Mesenchymal stem cell (in vitro differentiated cells and primary cell): ENCODE measurements around the gene ABCC1.

Source experiments
- DNase-seq: peaks from one replicate; pipeline ENCODE4 v3.0.0-alpha.2; 2013
- H2AFZ ChIP-seq: one replicate; pipeline ENCODE4 v1.6.1; 2013; ENCODE audit warnings: low read depth, mild to moderate bottlenecking, control low read depth, inconsistent platforms, low read length, moderate library complexity
- H2AK5ac ChIP-seq: 2 replicates; pipeline ENCODE4 v1.6.1; 2013; ENCODE audit warnings: low read length, moderate library complexity, mild to moderate bottlenecking, inconsistent platforms; ENCODE audit not compliant: severe bottlenecking
- H2BK120ac ChIP-seq: one replicate; pipeline ENCODE4 v1.6.1; 2013; ENCODE audit warnings: low read depth, mild to moderate bottlenecking, inconsistent platforms, low read length, moderate library complexity
- H2BK12ac ChIP-seq, 2 experiments: one replicate each; pipeline ENCODE4 v1.6.1; 2013; ENCODE audit warnings: inconsistent platforms in 2 of 2, low read length in 2 of 2, mild to moderate bottlenecking in 2 of 2, moderate library complexity in 2 of 2, control low read depth in 1 of 2
- H2BK15ac ChIP-seq: one replicate; pipeline ENCODE4 v1.6.1; 2013; ENCODE audit warnings: mild to moderate bottlenecking, low read depth, inconsistent platforms; ENCODE audit not compliant: poor library complexity, severe bottlenecking
- H2BK5ac ChIP-seq: 2 replicates; pipeline ENCODE4 v1.6.1; 2013; ENCODE audit warnings: low read depth, mild to moderate bottlenecking, low read length, control low read depth, inconsistent platforms; ENCODE audit not compliant: poor library complexity, severe bottlenecking
- H3K14ac ChIP-seq, 2 experiments: one replicate each; pipeline ENCODE4 v1.6.1; 2013; ENCODE audit warnings: inconsistent platforms in 2 of 2, low read length in 2 of 2, control low read depth in 1 of 2, mild to moderate bottlenecking in 1 of 2, moderate library complexity in 1 of 2
- H3K18ac ChIP-seq, 2 experiments: one replicate each; pipeline ENCODE4 v1.6.1; 2013; ENCODE audit warnings: inconsistent platforms in 2 of 2, low read length in 2 of 2, control low read depth in 1 of 2, low read depth in 1 of 2, mild to moderate bottlenecking in 1 of 2
- H3K23ac ChIP-seq, 2 experiments: one replicate each; pipeline ENCODE4 v1.6.1; 2013; ENCODE audit warnings: inconsistent platforms in 2 of 2, low read length in 2 of 2, mild to moderate bottlenecking in 2 of 2, moderate library complexity in 2 of 2, control low read depth in 1 of 2
- H3K27ac ChIP-seq: 2 replicates; pipeline ENCODE4 v1.5.1; 2013; ENCODE audit warnings: mild to moderate bottlenecking, moderate library complexity, low read length, control low read depth, inconsistent platforms; ENCODE audit not compliant: poor library complexity, severe bottlenecking
- H3K27me3 ChIP-seq, 2 experiments: 2 replicates each; pipeline versions ENCODE4 v1.6.1 to v1.7.0; 2013; ENCODE audit warnings: low read length in 2 of 2, mild to moderate bottlenecking in 2 of 2, moderate library complexity in 2 of 2, control low read depth in 1 of 2, inconsistent platforms in 1 of 2; ENCODE audit not compliant: control insufficient read depth in 1 of 2, insufficient read depth in 1 of 2
- H3K36me3 ChIP-seq, 2 experiments: 2 replicates each; pipeline versions ENCODE4 v1.6.1 to v1.7.0; 2013; ENCODE audit warnings: low read length in 2 of 2, control low read depth in 1 of 2, inconsistent platforms in 1 of 2, low read depth in 1 of 2, mild to moderate bottlenecking in 1 of 2; ENCODE audit not compliant: insufficient read depth in 2 of 2, control insufficient read depth in 1 of 2
- H3K4ac ChIP-seq, 2 experiments: one replicate each; pipeline ENCODE4 v1.6.1; 2013; ENCODE audit warnings: inconsistent platforms in 2 of 2, low read length in 2 of 2, mild to moderate bottlenecking in 2 of 2, moderate library complexity in 2 of 2, control low read depth in 1 of 2, low read depth in 1 of 2
- H3K4me1 ChIP-seq: 2 replicates; pipeline ENCODE4 v1.6.1; 2013; ENCODE audit warnings: low read depth, low read length, control low read depth; ENCODE audit not compliant: control insufficient read depth, insufficient read depth
- H3K4me2 ChIP-seq: 2 replicates; pipeline ENCODE4 v1.6.1; 2013; ENCODE audit warnings: low read length, mild to moderate bottlenecking, inconsistent platforms; ENCODE audit not compliant: poor library complexity, severe bottlenecking
- H3K4me3 ChIP-seq, 2 experiments: 2 replicates each; pipeline versions ENCODE4 v1.5.1 to v1.7.0; 2013; ENCODE audit warnings: low read length in 2 of 2, mild to moderate bottlenecking in 2 of 2, control low read depth in 1 of 2, low read depth in 1 of 2; ENCODE audit not compliant: insufficient read depth in 1 of 2
- H3K79me1 ChIP-seq: replicated peaks from 2 replicates; pipeline ENCODE4 v1.6.1; 2013; ENCODE audit warnings: mild to moderate bottlenecking, control low read depth, low read length, inconsistent platforms; ENCODE audit not compliant: poor library complexity, severe bottlenecking
- H3K9ac ChIP-seq: 2 replicates; pipeline ENCODE4 v1.7.0; 2013; ENCODE audit warnings: mild to moderate bottlenecking, low read length, moderate library complexity
- H3K9me3 ChIP-seq: 2 replicates; pipeline ENCODE4 v1.7.0; 2013; ENCODE audit warnings: mild to moderate bottlenecking, low read length; ENCODE audit not compliant: control insufficient read depth
- H4K8ac ChIP-seq: one replicate; pipeline ENCODE4 v1.6.1; 2013; ENCODE audit warnings: inconsistent platforms, mild to moderate bottlenecking, low read length, moderate library complexity
- H4K91ac ChIP-seq: one replicate; pipeline ENCODE4 v1.6.1; 2013; ENCODE audit warnings: mild to moderate bottlenecking, low read length, inconsistent platforms
- WGBS: methylation state at CpG from one replicate; pipeline ENCODE4 v1.1.7; 2013; ENCODE audit warnings: mixed read lengths; 5-methylcytosine and 5-hydroxymethylcytosine counted together

The ABCC1 gene

DNA sequence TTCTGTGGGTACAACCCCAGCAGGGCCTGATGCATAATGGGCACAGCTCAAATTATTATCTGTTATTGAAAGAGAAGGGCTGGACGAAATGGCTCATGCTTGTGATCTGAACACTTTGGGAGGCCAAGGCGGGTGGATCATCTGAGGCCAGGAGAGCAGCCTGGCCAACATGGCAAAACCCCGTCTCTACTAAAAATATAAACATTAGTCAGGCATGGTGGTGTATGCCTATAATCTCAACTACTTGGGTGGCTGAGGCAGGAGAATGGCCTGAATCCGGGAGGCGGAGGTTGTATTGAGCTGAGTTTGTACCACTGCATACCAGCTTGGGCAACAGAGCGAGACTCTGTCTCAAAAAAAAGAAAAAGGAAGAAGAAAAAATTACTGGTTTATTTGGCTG is 100.7 kb downstream of the ABCC1 start:
- Histone ChIP-seq H3K27me3 (no peaks in the 10 kb centered on the region), H3K79me1 (peaks cover 5% of the 10 kb centered on the region), H3K14ac (no peak overlapping the region), H3K23ac (no peak overlapping the region), H2BK15ac (no peak overlapping the region), H3K9me3 (no peaks in the 10 kb centered on the region), H3K18ac (no peak overlapping the region), H2AFZ (no peak overlapping the region), H3K4me1 (peaks cover 1% of the 10 kb centered on the region), H2BK5ac (no peak overlapping the region), H2AK5ac (no peak overlapping the region), H3K27ac (no peak overlapping the region), H4K91ac (no peak overlapping the region), H3K36me3 (peaks cover 42 to 93% of the 10 kb centered on the region in 2 experiments), H2BK12ac (no peak overlapping the region), H2BK120ac (no peak overlapping the region), H3K9ac (no peak overlapping the region), H3K4me3 (no peak overlapping the region), H3K4ac (no peak overlapping the region), H3K4me2 (no peak overlapping the region), H4K8ac (no peak overlapping the region)
- no peak for DNase-seq
- 98% methylated on average over 5 of the region's 6 CpGs for WGBS

- Histone ChIP-seq H3K4me1 (no peaks in the 10 kb centered on the region), H2BK120ac (no peak overlapping the region), H4K8ac (no peak overlapping the region), H3K27me3 (no peaks in the 10 kb centered on the region), H3K4ac (no peak overlapping the region), H2BK15ac (no peak overlapping the region), H3K79me1 (peaks cover 5% of the 10 kb centered on the region), H3K9me3 (no peaks in the 10 kb centered on the region), H3K9ac (no peak overlapping the region), H2AK5ac (no peak overlapping the region), H3K14ac (no peak overlapping the region), H2AFZ (no peak overlapping the region), H2BK12ac (no peak overlapping the region), H3K4me2 (no peak overlapping the region), H3K36me3 (peaks cover 37 to 92% of the 10 kb centered on the region in 2 experiments), H3K27ac (no peak overlapping the region), H4K91ac (no peak overlapping the region), H3K4me3 (no peak overlapping the region), H2BK5ac (no peak overlapping the region), H3K18ac (no peak overlapping the region), H3K23ac (no peak overlapping the region)
- no peak for DNase-seq
- WGBS = 97% methylated on average over 2 of the region's 4 CpGs
Measured at GRCh38 chr16:16051132-16051531, 101.7 kb downstream of the ABCC1 start.

DNA sequence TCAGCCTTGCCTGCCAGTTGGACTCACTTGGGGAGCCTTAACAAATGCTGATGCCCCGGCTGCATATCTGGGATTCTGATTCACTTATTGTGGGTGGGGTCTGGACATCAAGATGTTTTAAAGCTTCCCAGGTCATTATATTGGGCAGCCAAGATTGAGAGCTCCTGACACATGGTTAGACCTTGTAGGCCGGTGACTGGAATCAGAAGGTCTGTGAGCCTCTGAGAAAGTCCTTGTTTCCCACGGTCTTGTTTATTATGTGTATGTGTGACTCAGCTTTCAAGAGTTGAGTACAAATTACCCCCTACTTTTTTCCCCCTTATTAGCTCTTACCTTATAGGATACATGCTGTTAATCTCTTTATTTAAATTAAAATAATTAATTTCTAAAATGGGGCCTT is 103.5 kb downstream of the ABCC1 start:
- peaks cover under 1% of the 10 kb centered on the region for H3K79me1 ChIP-seq
- H3K9ac ChIP-seq = no peak overlapping the region
- no peak overlapping the region for H3K23ac ChIP-seq
- H3K4me1 ChIP-seq = no peaks in the 10 kb centered on the region
- no peaks in the 10 kb centered on the region for H3K9me3 ChIP-seq
- no peak overlapping the region for H2BK12ac ChIP-seq
- H3K27ac ChIP-seq = no peak overlapping the region
- H4K8ac ChIP-seq = no peak overlapping the region
- no peak overlapping the region for H2BK5ac ChIP-seq
- H3K4me2 ChIP-seq = no peak overlapping the region
- H3K27me3 ChIP-seq = no peaks in the 10 kb centered on the region
- H2BK120ac ChIP-seq = no peak overlapping the region
- no peak overlapping the region for H2BK15ac ChIP-seq
- peaks cover 28 to 91% of the 10 kb centered on the region in 2 experiments for H3K36me3 ChIP-seq
- H3K14ac ChIP-seq = no peak overlapping the region
- H3K4me3 ChIP-seq = no peak overlapping the region
- no peak overlapping the region for H2AFZ ChIP-seq
- DNase-seq = peak; percentile 88
- no peak overlapping the region for H3K4ac ChIP-seq
- H3K18ac ChIP-seq = no peak overlapping the region
- no peak overlapping the region for H2AK5ac ChIP-seq
- no peak overlapping the region for H4K91ac ChIP-seq
- WGBS = 78% methylated on average over 2 of the region's 3 CpGs

DNA sequence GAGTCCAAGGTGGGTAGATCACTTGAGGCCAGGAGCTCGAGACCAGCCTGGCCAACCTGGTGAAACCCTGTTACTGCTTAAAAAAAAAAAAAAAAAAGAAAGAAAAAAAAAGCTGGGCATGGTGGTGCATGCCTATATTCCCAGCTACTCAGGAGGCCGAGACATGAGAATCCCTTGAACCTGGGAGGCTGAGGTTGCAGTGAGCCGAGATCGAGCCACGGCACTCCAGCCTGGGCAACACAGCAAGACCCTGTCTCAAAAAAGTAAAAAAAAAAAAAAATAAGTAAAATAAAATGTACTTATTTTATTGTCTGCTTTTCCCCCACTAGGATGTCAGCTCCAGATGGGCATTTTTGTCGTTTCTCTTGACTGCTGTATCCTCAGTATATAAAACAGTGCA is 107.7 kb downstream of the ABCC1 start:
- Histone ChIP-seq H3K4me3 (no peak overlapping the region), H2AK5ac (no peak overlapping the region), H3K4me1 (peaks cover 2% of the 10 kb centered on the region), H4K8ac (no peak overlapping the region), H2AFZ (no peak overlapping the region), H3K27me3 (no peaks in the 10 kb centered on the region), H3K9me3 (no peaks in the 10 kb centered on the region), H2BK15ac (peak overlapping the region; percentile 37), H3K9ac (no peak overlapping the region), H2BK120ac (no peak overlapping the region), H3K79me1 (no peaks in the 10 kb centered on the region), H3K23ac (no peak overlapping the region), H3K36me3 (peaks cover 42 to 83% of the 10 kb centered on the region in 2 experiments), H4K91ac (no peak overlapping the region), H3K4me2 (no peak overlapping the region), H3K27ac (no peak overlapping the region), H3K4ac (no peak overlapping the region), H2BK12ac (no peak overlapping the region), H2BK5ac (no peak overlapping the region), H3K18ac (no peak overlapping the region), H3K14ac (no peak overlapping the region)
- WGBS = 100% methylated on average over 2 of the region's 6 CpGs
- DNase-seq = no peak
